GM12878 (cell line): Measurements from ENCODE around the gene DHCR7. TPM values are rescaled to one million over a fixed set of nuclear protein-coding genes. Genes with fewer than 3 reads are reported as not detected.

Source experiments
- ATAC-seq: fragments of 200-7000 bp; cut with Tn5 transposase; 3 replicates; pipeline ENCODE4 v1.9.1; 2020; ENCODE audit warnings: mild to moderate bottlenecking, moderate library complexity
- BruUV-seq: library from RNA; stranded (reverse); fragments of 400-500 nt; replicated peaks from 2 replicates; lab custom pipeline; 2021; lab: Mats Ljungman, UMichigan
- CTCF ChIA-PET: fragments of 300-600 bp; sonication (Branson Sonifier 250); formaldehyde crosslinking; extraction: SDS; loops from one replicate; lab custom pipeline; 2021; ENCODE audit warnings: inconsistent platforms; lab: Yijun Ruan, JAX
- POLR2A ChIA-PET: fragments of 350-600 bp; formaldehyde crosslinking; extraction: SDS; loops from one replicate; lab custom pipeline; 2021; ENCODE audit warnings: inconsistent platforms; lab: Charles Lee
- RAD21 ChIA-PET: fragments of 300-600 bp; sonication (Branson Sonifier 250); formaldehyde crosslinking; loops from one replicate; lab custom pipeline; 2023; ENCODE audit warnings: antibody characterized with exemption; ENCODE audit not compliant: unreplicated experiment; lab: Charles Lee
- SMC1A ChIA-PET: fragments of 300-600 bp; sonication (Branson Sonifier 250); formaldehyde crosslinking; loops from one replicate; lab custom pipeline; 2023; ENCODE audit not compliant: unreplicated experiment, uncharacterized antibody; lab: Charles Lee
- DNase-seq: peaks from one replicate; pipeline ENCODE4 v3.0.0-alpha.2; 2011; ENCODE audit warnings: low read depth, low spot score
- FAIRE-seq: peaks from 3 replicates; lab custom pipeline; 2011; peaks lifted over from hg19 to GRCh38; lab: Jason Lieb, UNC
- H2AFZ ChIP-seq: 2 replicates; pipeline ENCODE4 v1.6.0; 2011; ENCODE audit warnings: low read depth, low read length, control low read depth; ENCODE audit not compliant: control insufficient read depth
- H3K27ac ChIP-seq: 2 replicates; pipeline ENCODE4 v1.5.1; 2011; ENCODE audit warnings: control low read depth; ENCODE audit not compliant: control insufficient read depth, insufficient read depth
- H3K27me3 ChIP-seq, 2 experiments: replicated peaks in 1 of 2; 2 replicates each; pipeline versions ENCODE4 v1.6.0 to v1.6.1; 2011; ENCODE audit warnings: low read length in 1 of 2; ENCODE audit not compliant: control insufficient read depth in 2 of 2, insufficient read depth in 2 of 2
- H3K36me3 ChIP-seq, 2 experiments: 2 replicates each; pipeline ENCODE4 v1.5.1; 2011; ENCODE audit warnings: low read length in 1 of 2; ENCODE audit not compliant: control insufficient read depth in 2 of 2, insufficient read depth in 2 of 2
- H3K4me1 ChIP-seq: 2 replicates; pipeline ENCODE4 v1.6.1; 2011; ENCODE audit warnings: mild to moderate bottlenecking, low read length, moderate library complexity, mixed read lengths; ENCODE audit not compliant: control insufficient read depth, insufficient read depth
- H3K4me2 ChIP-seq: 2 replicates; pipeline ENCODE4 v1.6.0; 2011; ENCODE audit warnings: control low read depth; ENCODE audit not compliant: control insufficient read depth, insufficient read depth
- H3K4me3 ChIP-seq: fragments of 200-600 bp; sonication (generic); 2 replicates; pipeline ENCODE4 v1.5.1; 2016
- H3K79me2 ChIP-seq: 2 replicates; pipeline ENCODE4 v1.6.0; 2011; ENCODE audit warnings: low read length; ENCODE audit not compliant: control insufficient read depth, insufficient read depth
- H3K9ac ChIP-seq: 2 replicates; pipeline ENCODE4 v1.8.0; 2011; ENCODE audit warnings: low read length, control low read depth, mixed read lengths; ENCODE audit not compliant: control insufficient read depth, insufficient read depth
- H3K9me3 ChIP-seq: replicated peaks from 3 replicates; pipeline ENCODE4 v1.5.1; 2011; ENCODE audit warnings: mild to moderate bottlenecking, low read length; ENCODE audit not compliant: control insufficient read depth, insufficient read depth
- H4K20me1 ChIP-seq: 2 replicates; pipeline ENCODE4 v1.6.0; 2011; ENCODE audit not compliant: control insufficient read depth, insufficient read depth
- ASH2L ChIP-seq: fragments of 300-600, 200-600 bp; sonication (generic); IDR thresholded peaks from 2 replicates; pipeline ENCODE4 v1.6.1; 2017; ENCODE audit warnings: low read depth, mild to moderate bottlenecking, borderline replicate concordance
- ATF7 ChIP-seq: fragments of 450-650 bp; IDR thresholded peaks from 2 replicates; pipeline ENCODE4 v1.6.1; 2016; ENCODE audit warnings: low read depth, mild to moderate bottlenecking
- BRCA1 ChIP-seq: IDR thresholded peaks from 2 replicates; pipeline ENCODE4 v1.6.1; 2011; ENCODE audit warnings: low read depth, low read length, improper control_type of control experiment
- CBX3 ChIP-seq: fragments of 200-600 bp; sonication (generic); IDR thresholded peaks from 2 replicates; pipeline ENCODE4 v1.6.1; 2016; ENCODE audit warnings: low read depth, borderline replicate concordance
- ESRRA ChIP-seq: IDR thresholded peaks from 2 replicates; pipeline ENCODE4 v1.6.1; 2012; ENCODE audit warnings: mild to moderate bottlenecking, low read length, improper control_type of control experiment
- FOXK2 ChIP-seq: fragments of 450-650 bp; IDR thresholded peaks from 2 replicates; pipeline ENCODE4 v1.6.1; 2017; ENCODE audit warnings: mild to moderate bottlenecking, moderate library complexity
- HCFC1 ChIP-seq: fragments of 150-350 bp; IDR thresholded peaks from 2 replicates; pipeline ENCODE4 v1.6.1; 2014; ENCODE audit warnings: low read length
- IRF4 ChIP-seq: IDR thresholded peaks from 2 replicates; pipeline ENCODE4 v1.6.1; 2011; ENCODE audit warnings: low read depth, low read length
- MTA3 ChIP-seq: IDR thresholded peaks from 2 replicates; pipeline ENCODE4 v1.6.1; 2012; ENCODE audit warnings: low read length, inconsistent platforms, borderline replicate concordance
- NBN ChIP-seq: fragments of 450-650 bp; IDR thresholded peaks from 2 replicates; pipeline ENCODE4 v1.6.1; 2016
- POLR2A ChIP-seq: IDR thresholded peaks from 2 replicates; pipeline ENCODE4 v1.6.1; 2011; ENCODE audit warnings: low read depth, mild to moderate bottlenecking, low read length
- SREBF2 ChIP-seq: IDR thresholded peaks from 2 replicates; pipeline ENCODE4 v1.6.1; 2012; ENCODE audit warnings: mild to moderate bottlenecking, low read length
- ZSCAN29 ChIP-seq: fragments of 450-650 bp; IDR thresholded peaks from 2 replicates; pipeline ENCODE4 v1.6.1; 2017; ENCODE audit warnings: mild to moderate bottlenecking, moderate library complexity
- WGBS: methylation state at CpG from one replicate; pipeline ENCODE4 v1.1.6; 2016; ENCODE audit warnings: low lambda C conversion rate; ENCODE audit not compliant: insufficient replicate concordance, insufficient coverage; ENCODE audit errors: missing lambda C conversion rate; 5-methylcytosine and 5-hydroxymethylcytosine counted together
- in situ Hi-C: fragments of 300-500 bp; cut with MboI; formaldehyde crosslinking; loops from 9 replicates; pipeline ENCODE4 v1.14.3; 2018; ENCODE audit warnings: mixed read lengths
- intact Hi-C: fragments of 100-400 bp; cut with micrococcal nuclease; formaldehyde crosslinking; loops from one replicate; pipeline ENCODE4 v1.14.2; 2022; ENCODE audit not compliant: unreplicated experiment
- polyA plus RNA-seq, 11 experiments: library from polyadenylated mRNA; depleted of rRNA in 4 of 11; unstranded in 6 of 11; stranded (reverse) in 5 of 11; fragments of >200 nt; fragmentation: Nextera tagmentation in 4 of 11; fragmentation: Illumina TruSeq in 1 of 11; extraction: Ambion mirVana in 4 of 11; extraction: Trizol in 1 of 11; gene quantifications; 1 replicate in 1 of 11; 2 replicates in 10 of 11; pipeline versions ENCODE4 v1.2.1 to v1.2.3, GENCODE V29; 2011 to 2016; ENCODE audit warnings: inconsistent platforms in 2 of 11, missing spikeins in 2 of 11, low read depth in 1 of 11
- total RNA-seq, 4 experiments: library from RNA; depleted of rRNA in 3 of 4; stranded (reverse); fragments of >200 nt in 3 of 4; fragmentation: Illumina TruSeq in 1 of 4; extraction: Trizol in 1 of 4; gene quantifications; 2 replicates each; pipeline versions ENCODE4 v1.2.1 to v1.2.3, GENCODE V29; 2013 to 2021
- TF ChIP-seq, protein P1 (sequence below): fragments of 450-650 bp; IDR thresholded peaks from 2 replicates; pipeline ENCODE4 v1.6.1; 2017; ENCODE audit warnings: mild to moderate bottlenecking, low read depth, inconsistent platforms; ENCODE audit not compliant: poor library complexity, severe bottlenecking
- TF ChIP-seq, protein P2 (sequence below): IDR thresholded peaks from 2 replicates; pipeline ENCODE4 v1.6.1; 2011; ENCODE audit warnings: low read depth, low read length, improper control_type of control experiment, borderline replicate concordance
- TF ChIP-seq, protein P3 (sequence below): IDR thresholded peaks from 2 replicates; pipeline ENCODE4 v1.6.1; 2011; ENCODE audit warnings: borderline replicate concordance, low read depth, mild to moderate bottlenecking, moderate library complexity, mixed read lengths, low read length; ENCODE audit not compliant: insufficient read depth; ENCODE audit errors: extremely low read length
- TF ChIP-seq, protein P4 (sequence below): IDR thresholded peaks from 2 replicates; pipeline ENCODE4 v1.6.1; 2011; ENCODE audit warnings: borderline replicate concordance, low read depth, mild to moderate bottlenecking, moderate library complexity, low read length; ENCODE audit not compliant: insufficient read depth, poor library complexity, severe bottlenecking

The DHCR7 gene
- total and polyA plus RNA-seq, 10 of the 15 experiments (the other 5 are each of a cell fraction or from before 2014, with no cell fraction given), result 4.2 to 115 (median 57.8) TPM

DNA sequence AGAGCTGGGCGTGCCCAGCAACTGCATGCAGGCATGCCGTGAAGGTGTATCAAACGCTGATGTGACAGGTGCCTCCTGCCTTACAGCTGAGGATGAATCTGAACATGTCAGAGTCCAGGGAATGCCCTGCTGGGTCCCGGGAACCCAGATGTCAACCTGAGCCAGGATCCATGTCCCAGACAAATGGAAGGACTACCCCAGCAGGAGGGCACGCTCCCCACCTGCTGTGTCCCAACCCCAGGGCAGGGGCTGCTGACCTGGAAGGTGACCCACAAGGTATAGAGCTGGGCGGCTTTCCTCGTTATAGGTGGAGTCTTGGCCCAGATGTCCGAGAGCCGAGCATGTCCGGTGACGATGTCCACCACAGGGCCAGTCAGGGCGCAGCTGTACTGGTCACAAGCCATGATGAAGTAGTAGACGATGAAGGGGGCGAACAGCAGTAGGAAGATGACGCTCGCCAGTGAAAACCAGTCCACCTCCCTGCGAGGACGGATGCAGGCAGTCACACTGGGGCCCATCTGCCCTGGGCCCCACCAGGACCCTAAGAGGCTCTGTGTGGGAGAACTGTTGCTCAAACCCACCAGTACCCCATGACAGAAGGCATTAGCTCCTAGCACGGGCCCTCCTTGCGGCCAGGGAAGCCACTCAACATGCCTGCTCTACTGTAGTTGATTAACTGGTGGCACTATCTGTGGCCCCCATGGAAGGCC lies 4.3 kb downstream of the DHCR7 start:
- 91% methylated on average over 20 of the region's 20 CpGs for WGBS
- ChIA-PET RAD21 (no interaction called here), CTCF (interaction anchor here (0.9 kb wide), 1 partner anchor 21 kb away, joined by 4 read pairs; no protein-coding TSS in a partner anchor), SMC1A (no interaction called here), POLR2A (interaction anchor here (1.0 kb wide), 1 partner anchor 9 kb away, joined by 3 read pairs; no protein-coding TSS in a partner anchor)
- in situ Hi-C loops (no loop called here), intact Hi-C loops (no loop called here)
- DNase-seq, result no peak
- Histone ChIP-seq H3K9ac (no peak overlapping the region), H3K27ac (no peak overlapping the region), H3K79me2 (peaks cover 17% of the 10 kb centered on the region), H3K27me3 (no peaks in the 10 kb centered on the region), H3K4me1 (no peaks in the 10 kb centered on the region), H3K36me3 (peaks cover 12 to 25% of the 10 kb centered on the region in 2 experiments; a peak in 3 of 4 replicates), H3K9me3 (peaks cover 2% of the 10 kb centered on the region; the same call in 2 of the 3 replicates), H3K4me2 (no peak overlapping the region), H4K20me1 (no peaks in the 10 kb centered on the region), H3K4me3 (no peak overlapping the region), H2AFZ (no peak overlapping the region)
- no peak for FAIRE-seq
- no peak for ATAC-seq
- TF ChIP-seq ESRRA (no peak), CBX3 (no peak), POLR2A (no peak), BRCA1 (no peak), ASH2L (no peak), NBN (no peak), ATF7 (no peak), FOXK2 (no peak), HCFC1 (no peak), ZSCAN29 (no peak), IRF4 (no peak), SREBF2 (no peak), MTA3 (no peak)
- TF ChIP-seq, protein P1, sequence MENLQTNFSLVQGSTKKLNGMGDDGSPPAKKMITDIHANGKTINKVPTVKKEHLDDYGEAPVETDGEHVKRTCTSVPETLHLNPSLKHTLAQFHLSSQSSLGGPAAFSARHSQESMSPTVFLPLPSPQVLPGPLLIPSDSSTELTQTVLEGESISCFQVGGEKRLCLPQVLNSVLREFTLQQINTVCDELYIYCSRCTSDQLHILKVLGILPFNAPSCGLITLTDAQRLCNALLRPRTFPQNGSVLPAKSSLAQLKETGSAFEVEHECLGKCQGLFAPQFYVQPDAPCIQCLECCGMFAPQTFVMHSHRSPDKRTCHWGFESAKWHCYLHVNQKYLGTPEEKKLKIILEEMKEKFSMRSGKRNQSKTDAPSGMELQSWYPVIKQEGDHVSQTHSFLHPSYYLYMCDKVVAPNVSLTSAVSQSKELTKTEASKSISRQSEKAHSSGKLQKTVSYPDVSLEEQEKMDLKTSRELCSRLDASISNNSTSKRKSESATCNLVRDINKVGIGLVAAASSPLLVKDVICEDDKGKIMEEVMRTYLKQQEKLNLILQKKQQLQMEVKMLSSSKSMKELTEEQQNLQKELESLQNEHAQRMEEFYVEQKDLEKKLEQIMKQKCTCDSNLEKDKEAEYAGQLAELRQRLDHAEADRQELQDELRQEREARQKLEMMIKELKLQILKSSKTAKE, result no peak
- TF ChIP-seq, protein P2, sequence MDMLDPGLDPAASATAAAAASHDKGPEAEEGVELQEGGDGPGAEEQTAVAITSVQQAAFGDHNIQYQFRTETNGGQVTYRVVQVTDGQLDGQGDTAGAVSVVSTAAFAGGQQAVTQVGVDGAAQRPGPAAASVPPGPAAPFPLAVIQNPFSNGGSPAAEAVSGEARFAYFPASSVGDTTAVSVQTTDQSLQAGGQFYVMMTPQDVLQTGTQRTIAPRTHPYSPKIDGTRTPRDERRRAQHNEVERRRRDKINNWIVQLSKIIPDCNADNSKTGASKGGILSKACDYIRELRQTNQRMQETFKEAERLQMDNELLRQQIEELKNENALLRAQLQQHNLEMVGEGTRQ, result no peak
- TF ChIP-seq, protein P3, sequence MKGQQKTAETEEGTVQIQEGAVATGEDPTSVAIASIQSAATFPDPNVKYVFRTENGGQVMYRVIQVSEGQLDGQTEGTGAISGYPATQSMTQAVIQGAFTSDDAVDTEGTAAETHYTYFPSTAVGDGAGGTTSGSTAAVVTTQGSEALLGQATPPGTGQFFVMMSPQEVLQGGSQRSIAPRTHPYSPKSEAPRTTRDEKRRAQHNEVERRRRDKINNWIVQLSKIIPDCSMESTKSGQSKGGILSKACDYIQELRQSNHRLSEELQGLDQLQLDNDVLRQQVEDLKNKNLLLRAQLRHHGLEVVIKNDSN, result no peak
- TF ChIP-seq, protein P4, sequence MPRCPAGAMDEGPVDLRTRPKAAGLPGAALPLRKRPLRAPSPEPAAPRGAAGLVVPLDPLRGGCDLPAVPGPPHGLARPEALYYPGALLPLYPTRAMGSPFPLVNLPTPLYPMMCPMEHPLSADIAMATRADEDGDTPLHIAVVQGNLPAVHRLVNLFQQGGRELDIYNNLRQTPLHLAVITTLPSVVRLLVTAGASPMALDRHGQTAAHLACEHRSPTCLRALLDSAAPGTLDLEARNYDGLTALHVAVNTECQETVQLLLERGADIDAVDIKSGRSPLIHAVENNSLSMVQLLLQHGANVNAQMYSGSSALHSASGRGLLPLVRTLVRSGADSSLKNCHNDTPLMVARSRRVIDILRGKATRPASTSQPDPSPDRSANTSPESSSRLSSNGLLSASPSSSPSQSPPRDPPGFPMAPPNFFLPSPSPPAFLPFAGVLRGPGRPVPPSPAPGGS, result no peak
- no TSS peak for BruUV-seq
